Liver (tissue), 9 donors: ENCODE measurements around the gene KRR1. TPM values are rescaled to one million over a fixed set of nuclear protein-coding genes. Genes with fewer than 3 reads are reported as not detected.

Experiments
- DNase-seq: peaks from one replicate; pipeline ENCODE4 v3.0.0-alpha.2; 2017; ENCODE audit warnings: low spot score
- H3K27ac ChIP-seq, 2 donors: one replicate each; pipeline ENCODE4 v1.7.0; 2013; ENCODE audit warnings: inconsistent platforms in 2 of 2, low read length in 2 of 2, control low read depth in 1 of 2, low read depth in 1 of 2, mild to moderate bottlenecking in 1 of 2
- H3K27me3 ChIP-seq, 4 donors: one replicate each; pipeline versions ENCODE4 v1.6.1 to v1.7.0; 2013; ENCODE audit warnings: low read length in 3 of 4, inconsistent platforms in 1 of 4, mild to moderate bottlenecking in 1 of 4, moderate library complexity in 1 of 4; ENCODE audit not compliant: control insufficient read depth in 4 of 4, insufficient read depth in 4 of 4
- H3K36me3 ChIP-seq, 4 donors: one replicate each; pipeline versions ENCODE4 v1.6.1 to v1.7.0; 2013; ENCODE audit warnings: low read length in 3 of 4, mild to moderate bottlenecking in 3 of 4, low read depth in 1 of 4, moderate library complexity in 1 of 4; ENCODE audit not compliant: control insufficient read depth in 4 of 4, insufficient read depth in 3 of 4
- H3K4me1 ChIP-seq, 4 donors: one replicate each; pipeline versions ENCODE4 v1.6.1 to v1.7.0; 2013; ENCODE audit warnings: low read length in 3 of 4, mild to moderate bottlenecking in 3 of 4, moderate library complexity in 1 of 4; ENCODE audit not compliant: control insufficient read depth in 4 of 4, insufficient read depth in 4 of 4
- H3K4me3 ChIP-seq, 3 donors: one replicate each; pipeline versions ENCODE4 v1.6.1 to v1.7.0; 2013; ENCODE audit warnings: low read length in 3 of 3, control low read depth in 1 of 3, low read depth in 1 of 3, mild to moderate bottlenecking in 1 of 3
- H3K9ac ChIP-seq, 2 donors: one replicate each; pipeline ENCODE4 v1.7.0; 2013; ENCODE audit warnings: low read length in 2 of 2, mild to moderate bottlenecking in 2 of 2, moderate library complexity in 2 of 2, control low read depth in 1 of 2, low read depth in 1 of 2
- H3K9me3 ChIP-seq, 4 donors: one replicate each; pipeline versions ENCODE4 v1.6.1 to v1.7.0; 2013; ENCODE audit warnings: low read length in 3 of 4; ENCODE audit not compliant: control insufficient read depth in 4 of 4
- ATF3 ChIP-seq: IDR thresholded peaks from 2 replicates; pipeline ENCODE4 v1.6.1; 2016; ENCODE audit warnings: antibody characterized with exemption
- CTCF ChIP-seq: fragments of 150-350 bp; IDR thresholded peaks from 2 replicates; pipeline ENCODE4 v1.5.1; 2017; ENCODE audit warnings: improper control_type of control experiment, low read depth, low read length; ENCODE audit not compliant: missing input control
- EGR1 ChIP-seq, 2 donors: IDR thresholded peaks; 2 replicates each; pipeline ENCODE4 v1.6.1; 2016 to 2018; ENCODE audit warnings: antibody characterized with exemption in 2 of 2, low read depth in 2 of 2
- FOXA1 ChIP-seq: IDR thresholded peaks from 2 replicates; pipeline ENCODE4 v1.6.1; 2016; ENCODE audit warnings: antibody characterized with exemption
- FOXA2 ChIP-seq: IDR thresholded peaks from 2 replicates; pipeline ENCODE4 v1.6.1; 2016; ENCODE audit warnings: antibody characterized with exemption
- GABPA ChIP-seq, 2 donors: IDR thresholded peaks in 1 of 2; conservative IDR thresholded peaks in 1 of 2; 2 replicates each; pipeline ENCODE4 v1.6.1; 2016; ENCODE audit warnings: antibody characterized with exemption in 2 of 2, mild to moderate bottlenecking in 1 of 2, moderate library complexity in 1 of 2
- HNF4A ChIP-seq, 2 donors: conservative IDR thresholded peaks; 2 replicates each; pipeline ENCODE4 v1.6.1; 2016; ENCODE audit warnings: antibody characterized with exemption in 2 of 2, mild to moderate bottlenecking in 2 of 2
- HNF4G ChIP-seq: IDR thresholded peaks from 2 replicates; pipeline ENCODE4 v1.6.1; 2016; ENCODE audit warnings: antibody characterized with exemption
- JUND ChIP-seq, 2 donors: IDR thresholded peaks; 2 replicates each; pipeline ENCODE4 v1.6.1; 2016; ENCODE audit warnings: antibody characterized with exemption in 2 of 2
- MAX ChIP-seq: IDR thresholded peaks from 2 replicates; pipeline ENCODE4 v1.6.1; 2016; ENCODE audit warnings: antibody characterized with exemption
- NR2F2 ChIP-seq: IDR thresholded peaks from 2 replicates; pipeline ENCODE4 v1.6.1; 2016; ENCODE audit warnings: antibody characterized with exemption
- RAD21 ChIP-seq, 2 donors: IDR thresholded peaks; 2 replicates each; pipeline ENCODE4 v1.6.1; 2016; ENCODE audit warnings: antibody characterized with exemption in 2 of 2, mild to moderate bottlenecking in 2 of 2
- REST ChIP-seq: IDR thresholded peaks from 2 replicates; pipeline ENCODE4 v1.6.1; 2016; ENCODE audit warnings: antibody characterized with exemption, mild to moderate bottlenecking
- RXRA ChIP-seq, 2 donors: IDR thresholded peaks; 2 replicates each; pipeline ENCODE4 v1.6.1; 2017 to 2018; ENCODE audit warnings: antibody characterized with exemption in 2 of 2, mild to moderate bottlenecking in 1 of 2
- SP1 ChIP-seq: IDR thresholded peaks from 2 replicates; pipeline ENCODE4 v1.6.1; 2018; ENCODE audit warnings: antibody characterized with exemption, mild to moderate bottlenecking
- TAF1 ChIP-seq: conservative IDR thresholded peaks from 2 replicates; pipeline ENCODE4 v1.6.1; 2016; ENCODE audit warnings: antibody characterized with exemption, mild to moderate bottlenecking
- YY1 ChIP-seq: IDR thresholded peaks from 2 replicates; pipeline ENCODE4 v1.6.1; 2016; ENCODE audit warnings: antibody characterized with exemption, mild to moderate bottlenecking
- WGBS: extraction: QIAGEN DNeasy Blood & Tissue Kit; methylation state at CpG from one replicate; pipeline ENCODE4 v1.1.7; 2013; 5-methylcytosine and 5-hydroxymethylcytosine counted together
- polyA plus RNA-seq, 2 donors: library from polyadenylated mRNA; stranded (reverse) in 1 of 2; unstranded in 1 of 2; fragments of 200-250 nt in 1 of 2; fragments of >200 nt in 1 of 2; fragmentation: Nextera tagmentation in 1 of 2; extraction: Ambion mirVana in 1 of 2; gene quantifications; one replicate each; pipeline versions ENCODE4 v1.2.1 to v1.2.3, GENCODE V29; 2013 to 2015
- total RNA-seq, 2 donors: library from RNA; depleted of rRNA; stranded (reverse); fragments of >200 nt; gene quantifications; one replicate each; pipeline ENCODE4 v1.2.3, GENCODE V29; 2014
- donor health status: healthy.
- donor health status: healthy.
- donor health status: healthy.
- donor health status: healthy.
- donor health status: healthy.

Gene KRR1
- total and polyA plus RNA-seq, 4 donors, result 9.9 to 19.8 (median 14.9) TPM

DNA sequence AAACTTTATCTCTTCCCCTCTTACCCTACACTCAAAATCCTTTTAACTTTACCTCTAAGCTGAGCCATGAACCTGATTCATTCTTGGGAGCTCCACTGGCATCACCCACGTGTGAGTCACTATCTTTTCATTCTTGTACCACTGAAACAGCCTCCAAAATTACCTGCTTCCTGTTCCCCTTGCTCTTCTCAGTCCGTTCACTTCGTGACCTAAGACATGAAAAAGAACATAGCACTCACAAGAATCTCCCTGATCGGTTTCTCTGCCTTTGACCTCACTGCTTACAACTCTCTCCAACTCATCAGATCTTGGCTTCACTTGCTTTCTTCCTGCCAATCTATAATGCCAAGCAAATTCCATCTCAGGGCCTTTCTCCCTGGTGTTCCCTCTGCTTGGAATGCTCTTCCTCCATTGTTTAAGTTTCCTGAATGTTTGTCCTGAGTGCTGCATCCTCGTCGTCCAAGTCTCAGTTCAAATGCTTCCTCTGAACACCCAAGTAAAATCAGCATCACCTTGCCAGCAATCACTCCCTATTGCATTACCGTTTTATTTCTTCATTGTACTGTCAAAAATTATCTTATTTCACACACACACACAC, 21.7 kb downstream of the KRR1 start:
- no peak for DNase-seq
- H3K4me1 ChIP-seq, result peaks cover 0 to 9% (median 2%) of the 10 kb centered on the region in 4 donors
- H3K27me3 ChIP-seq, result no peaks in the 10 kb centered on the region
- H3K4me3 ChIP-seq, result no peak overlapping the region
- no peaks in the 10 kb centered on the region for H3K9me3 ChIP-seq
- TF ChIP-seq GABPA (IDR thresholded peaks at IDR 0.05 in 1 of 2, conservative IDR thresholded peaks at IDR 0.05 in 1 of 2), result no peak
- TF ChIP-seq EGR1 (IDR thresholded peaks at IDR 0.05; ENCODE audit: low read depth in 2 of 2), result no peak
- no peak for TF ChIP-seq TAF1
- TF ChIP-seq NR2F2, result no peak
- no peak for TF ChIP-seq HNF4G
- TF ChIP-seq MAX, result no peak
- TF ChIP-seq SP1, result no peak
- TF ChIP-seq JUND (IDR thresholded peaks at IDR 0.05), result no peak
- TF ChIP-seq REST, result no peak
- no peak for TF ChIP-seq FOXA2
- no peak for TF ChIP-seq ATF3
- no peak for TF ChIP-seq RXRA (IDR thresholded peaks at IDR 0.05)
- TF ChIP-seq FOXA1, result no peak
- no peak for TF ChIP-seq RAD21 (IDR thresholded peaks at IDR 0.05)
- TF ChIP-seq CTCF, result no peak
- no peak for TF ChIP-seq YY1
- H3K9ac ChIP-seq, result no peak overlapping the region
- WGBS, result 81% methylated on average over 7 of the region's 7 CpGs
- H3K27ac ChIP-seq, result no peak overlapping the region
- peaks cover 0 to 3% (median 2%) of the 10 kb centered on the region in 4 donors for H3K36me3 ChIP-seq

DNA sequence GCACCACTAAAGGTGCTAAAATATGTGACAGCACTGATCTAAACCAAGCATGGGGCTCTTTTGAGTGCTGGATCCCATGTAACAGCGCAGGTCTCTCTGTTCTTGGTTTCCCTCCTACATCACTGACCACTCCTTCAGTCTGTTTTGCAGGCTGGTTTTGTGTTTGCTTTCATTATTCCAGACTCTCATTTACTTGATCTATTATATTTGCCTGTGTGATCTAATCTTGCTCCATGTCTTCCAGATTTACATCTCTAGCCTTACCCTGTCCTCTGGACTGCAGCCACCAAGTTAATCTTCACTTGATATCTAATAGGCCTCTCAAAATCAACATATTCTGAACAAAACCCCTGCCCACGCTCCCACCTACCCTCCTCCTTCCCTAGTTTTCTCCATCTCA, 22.2 kb downstream of the KRR1 start:
- Histone ChIP-seq H3K4me1 (peaks cover 0 to 9% (median 2%) of the 10 kb centered on the region in 4 donors), H3K9me3 (no peaks in the 10 kb centered on the region), H3K27me3 (no peaks in the 10 kb centered on the region), H3K27ac (no peak overlapping the region), H3K9ac (no peak overlapping the region), H3K36me3 (peaks cover 0 to 3% (median 2%) of the 10 kb centered on the region in 4 donors), H3K4me3 (no peak overlapping the region)
- TF ChIP-seq HNF4G (no peak), YY1 (no peak), TAF1 (no peak), FOXA2 (no peak), HNF4A (conservative IDR thresholded peaks at IDR 0.05) (no peak), FOXA1 (no peak), REST (no peak)
- no peak for DNase-seq
- 92% methylated on average over 2 of the region's 2 CpGs for WGBS
